GM21737 (cell line): ENCODE data around the gene LOXL1.
"Not testable (repeated sequence)": the region's sequence is repeated elsewhere in the genome, so short reads cannot be mapped to it uniquely, and the experiment has no call there.

Source experiments
- ATAC-seq: cut with Tn5 transposase; IDR thresholded peaks from one replicate; pipeline ENCODE4 v1.9.1; 2021; ENCODE audit warnings: mild to moderate bottlenecking, moderate library complexity; ENCODE audit not compliant: unreplicated experiment

LOXL1 gene

DNA sequence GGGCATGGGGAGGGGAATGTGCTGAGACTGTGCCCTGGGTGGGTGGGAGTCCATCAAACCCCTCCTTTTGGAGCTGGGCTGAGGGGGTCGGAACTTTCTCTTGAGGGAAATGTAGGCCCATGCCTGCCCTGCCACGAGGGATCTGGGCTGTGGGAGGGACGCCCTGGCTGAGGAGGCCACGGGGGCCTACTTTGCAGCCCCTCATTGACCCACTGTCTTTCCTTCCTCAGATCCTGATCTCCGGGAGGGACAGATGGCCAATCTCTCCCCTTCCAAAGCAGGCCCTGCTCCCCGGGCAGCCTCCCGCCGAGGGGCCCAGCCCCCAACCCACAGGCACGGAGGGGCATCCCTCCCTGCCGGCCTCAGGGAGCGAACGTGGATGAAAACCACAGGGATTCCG is 25.3 kb downstream of the LOXL1 start:
- ATAC-seq: no peak

DNA sequence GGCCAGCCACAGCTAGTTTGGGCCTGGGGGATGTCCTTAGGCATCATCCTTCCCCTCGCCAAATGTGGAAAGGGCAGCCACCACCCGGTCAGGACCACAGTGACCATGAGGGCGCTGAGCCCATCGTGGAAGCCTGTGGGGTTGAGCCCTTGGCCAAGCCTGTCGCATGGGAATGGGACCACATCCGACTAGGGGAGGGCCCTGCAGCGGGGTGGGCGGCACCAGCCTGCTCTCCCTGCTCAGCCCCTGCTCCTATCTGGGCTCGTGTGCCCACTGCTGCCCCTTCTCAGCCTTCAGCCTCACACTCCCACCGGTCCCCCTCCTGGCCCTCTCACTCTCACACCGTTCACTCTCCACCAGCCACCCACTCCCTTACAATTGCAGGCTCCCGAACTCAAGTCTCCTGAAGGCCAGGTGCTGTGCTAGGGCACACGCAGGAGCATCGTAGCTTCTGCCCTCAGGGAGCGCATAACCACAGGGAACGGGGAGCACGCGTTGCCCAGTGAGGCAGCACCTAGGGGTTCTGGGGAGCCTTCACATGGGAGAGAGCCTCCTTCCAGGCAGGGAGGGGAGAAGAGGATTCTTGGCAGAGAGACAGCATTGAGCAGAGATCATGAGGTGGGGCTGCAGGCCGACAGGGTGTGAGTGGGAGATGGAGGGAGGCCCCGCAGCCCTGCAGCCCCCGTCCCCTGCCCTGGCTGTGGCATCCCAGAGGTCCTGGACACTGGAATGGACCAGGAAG is 26.1 kb downstream of the LOXL1 start:
- no peak for ATAC-seq

DNA sequence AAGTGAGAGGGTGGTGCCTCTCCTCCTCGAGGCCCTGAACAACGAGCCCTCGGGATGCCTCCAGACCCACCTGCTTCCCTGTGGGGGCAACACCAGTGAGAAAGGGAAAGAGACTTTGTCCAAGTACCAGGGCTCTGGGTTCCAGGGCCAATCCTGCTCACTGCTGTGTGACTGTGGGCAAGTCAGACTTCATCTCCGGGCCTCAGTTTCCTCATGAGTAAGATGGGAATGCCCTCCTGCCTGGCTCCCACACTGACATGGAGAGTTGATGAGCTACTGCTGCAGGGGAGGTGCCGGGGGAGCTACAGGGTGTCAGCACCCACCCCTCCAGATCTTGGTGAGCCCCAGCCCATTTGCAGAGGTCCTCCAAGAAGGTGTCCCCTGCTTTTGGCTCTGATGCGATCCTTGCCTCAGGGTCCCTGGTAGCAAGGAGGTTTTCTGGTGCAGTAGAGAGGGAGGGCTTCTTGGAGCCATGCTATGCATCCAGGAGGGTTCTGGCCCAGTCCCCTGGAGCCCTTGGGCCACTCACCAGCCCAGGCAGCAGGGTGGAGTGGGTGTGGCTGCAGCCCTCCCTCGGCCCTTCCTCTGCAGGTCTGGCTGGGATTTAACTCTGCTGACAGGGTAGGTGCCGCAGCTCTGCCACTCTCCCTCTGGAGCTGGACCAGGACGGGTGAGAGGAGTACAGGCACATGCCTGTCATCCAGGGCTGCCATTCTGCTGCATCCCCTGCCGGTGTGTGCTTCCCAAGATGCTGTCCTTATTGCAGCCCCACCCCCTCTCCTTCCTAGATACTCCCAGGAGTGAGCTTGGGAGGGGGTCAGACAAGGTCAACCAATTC is 26.9 kb downstream of the LOXL1 start:
- no peak for ATAC-seq

DNA sequence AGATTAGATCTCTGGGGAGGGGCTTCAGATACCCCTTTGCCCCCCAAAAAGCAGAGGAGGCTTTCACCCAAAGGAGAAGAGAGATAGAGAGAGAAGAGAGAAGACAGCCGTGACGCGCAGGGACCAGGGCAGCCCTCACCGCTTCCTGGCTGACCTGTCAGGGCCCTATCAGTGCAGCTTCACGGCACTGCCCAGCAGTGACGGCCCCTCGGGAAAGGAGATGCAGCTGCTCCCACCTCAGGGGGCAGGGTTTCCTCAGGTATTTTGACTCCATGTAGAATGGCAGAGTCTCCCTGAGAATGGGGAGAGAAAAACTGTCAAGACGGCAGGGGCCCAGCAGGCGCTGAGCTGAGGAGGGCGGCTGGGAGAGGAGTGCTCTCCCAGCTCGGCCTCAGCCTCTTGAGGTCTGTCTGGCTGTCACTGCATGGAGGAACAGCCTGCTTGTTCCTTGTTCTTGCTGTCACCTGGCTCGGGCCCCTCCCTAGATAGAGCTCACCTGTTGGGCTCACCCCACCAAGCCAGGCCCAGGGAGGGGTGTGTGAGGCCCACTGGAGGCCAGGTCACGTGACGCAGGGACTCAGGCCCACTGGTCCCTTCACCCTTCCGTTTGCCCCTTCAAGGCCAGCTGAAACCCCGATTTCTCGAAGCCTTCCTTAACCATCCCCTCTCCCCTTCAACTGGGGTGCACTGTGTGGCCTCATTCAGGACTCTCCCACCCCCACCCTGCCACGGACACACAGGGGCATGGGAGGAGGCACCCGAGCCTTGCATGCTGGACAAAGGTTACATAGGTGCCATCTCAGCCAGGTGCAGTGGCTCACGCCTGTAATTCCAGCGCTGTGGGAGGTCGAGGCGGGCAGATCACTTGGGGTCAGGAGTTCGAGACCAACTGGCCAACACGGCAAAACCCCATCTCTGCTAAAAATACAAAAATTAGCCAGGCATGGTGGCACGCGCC is 28.2 kb downstream of the LOXL1 start:
- ATAC-seq: no peak

DNA sequence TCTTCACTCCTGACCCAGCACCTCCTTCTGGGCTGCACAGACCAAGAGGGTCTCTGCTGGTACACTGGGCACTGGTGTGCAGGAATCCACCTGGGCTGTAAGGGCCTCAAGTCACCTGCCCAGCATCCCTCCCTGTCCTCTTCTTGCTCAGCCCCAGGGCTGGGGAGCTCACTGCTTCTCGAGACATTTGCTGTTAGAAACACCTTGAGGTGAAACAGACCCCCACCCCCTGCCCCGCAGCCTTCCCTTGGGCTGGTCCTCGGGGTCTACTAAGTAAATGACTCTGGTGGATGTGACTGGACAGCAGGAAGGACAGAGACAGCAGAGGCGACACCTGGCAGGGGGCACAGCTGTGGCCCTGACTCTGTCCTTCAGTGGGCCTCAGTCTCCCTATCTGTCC is 29.1 kb downstream of the LOXL1 start:
- ATAC-seq: no peak

DNA sequence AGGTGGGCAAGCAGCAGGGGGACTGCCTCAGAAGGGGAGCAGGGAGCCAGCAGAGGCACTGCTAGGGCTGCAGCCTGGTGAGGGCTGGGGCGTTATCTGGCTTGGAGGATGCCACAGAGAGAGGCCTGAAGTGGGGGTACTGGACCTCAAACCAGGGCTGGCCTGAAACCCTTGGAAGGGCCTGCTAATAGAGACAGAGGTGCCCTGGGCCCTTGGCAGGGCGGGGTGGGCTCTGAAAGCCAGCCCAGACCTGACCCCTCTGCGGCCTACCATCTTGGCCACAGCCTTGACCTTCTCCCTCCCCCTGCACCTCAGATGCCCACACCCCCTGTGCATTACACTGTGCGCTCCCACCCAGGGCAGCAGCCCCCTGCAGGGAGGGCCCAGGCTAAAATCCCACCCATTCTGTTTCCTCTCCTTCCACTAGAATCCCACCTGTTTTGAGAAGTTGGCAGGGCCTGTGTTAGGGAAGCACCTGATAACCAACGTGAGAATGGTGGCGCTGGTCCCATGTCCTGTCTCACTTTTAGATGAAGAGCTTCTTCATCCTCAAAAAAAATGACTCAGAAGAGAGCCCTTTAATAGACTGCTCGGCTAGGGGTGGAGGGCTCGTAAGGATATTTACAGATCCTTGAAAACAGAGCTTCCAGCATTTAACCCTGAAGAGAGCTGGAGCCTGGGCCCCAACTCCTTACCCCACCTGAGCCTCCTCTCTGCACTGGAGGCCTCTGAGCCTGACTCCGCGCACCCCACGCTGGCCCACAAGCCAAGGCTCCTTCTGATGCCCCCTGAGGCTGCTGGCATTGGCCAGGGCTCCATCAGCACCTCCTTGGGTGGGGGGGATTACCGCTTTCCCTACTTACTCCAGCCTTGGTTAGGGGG is 29.8 kb downstream of the LOXL1 start:
- no peak for ATAC-seq

DNA sequence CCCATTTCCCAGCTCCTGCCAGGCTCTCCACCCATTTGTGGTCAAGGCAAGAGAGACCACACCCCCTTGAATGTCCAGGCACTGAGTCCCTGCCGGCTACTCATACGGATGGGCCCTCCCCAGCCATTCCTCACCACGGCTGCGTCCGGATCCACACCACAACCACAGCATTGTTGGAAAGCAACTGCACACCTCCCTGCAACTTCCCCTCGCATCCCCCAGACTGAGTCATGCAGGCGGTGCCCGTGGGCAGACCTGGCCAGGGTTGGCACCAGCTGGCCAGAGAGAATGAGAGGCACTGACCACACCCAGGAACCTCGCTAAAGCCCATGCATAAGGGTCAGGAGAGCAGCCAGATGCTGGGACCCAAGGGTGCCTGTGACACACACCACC is 30.5 kb downstream of the LOXL1 start:
- no peak for ATAC-seq

DNA sequence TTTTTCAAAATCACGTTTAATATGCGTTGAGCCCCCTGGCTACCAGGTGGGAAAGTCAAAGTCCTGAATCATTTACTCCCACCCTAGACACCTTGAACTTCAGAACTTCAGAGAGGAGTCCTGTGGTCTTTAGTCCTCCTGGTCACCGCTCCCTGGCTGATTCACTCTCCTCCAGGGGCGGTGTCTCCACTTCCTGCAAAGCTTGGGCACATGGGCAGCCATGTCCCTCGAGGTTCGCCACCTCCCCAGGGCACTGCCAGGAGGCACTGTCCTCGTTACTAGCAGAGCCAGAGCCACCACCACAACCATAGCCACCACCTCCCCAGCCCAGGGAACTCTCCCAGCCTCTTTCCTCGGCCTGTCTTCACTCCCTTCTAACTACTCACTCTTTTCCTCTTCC is 31.0 kb downstream of the LOXL1 start:
- no peak for ATAC-seq

DNA sequence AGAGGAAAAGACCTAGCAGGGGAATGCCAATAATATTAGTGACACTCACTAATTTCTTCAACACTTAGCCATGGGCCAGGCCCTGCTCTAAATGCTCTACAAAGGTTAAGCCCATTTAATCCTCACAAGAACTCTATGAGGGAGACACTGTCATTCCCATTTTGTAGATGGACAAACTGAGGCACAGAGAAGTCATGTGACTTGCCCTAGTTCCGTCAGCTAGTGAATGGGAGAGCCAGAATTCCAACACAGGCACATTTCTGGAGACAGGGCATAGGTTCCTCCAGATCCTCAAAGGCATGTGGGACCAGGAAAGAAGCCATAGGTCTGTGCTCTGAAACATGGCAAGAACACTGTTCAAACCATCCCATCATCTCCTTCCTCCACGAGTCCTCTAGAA is 31.5 kb downstream of the LOXL1 start:
- ATAC-seq: no peak

DNA sequence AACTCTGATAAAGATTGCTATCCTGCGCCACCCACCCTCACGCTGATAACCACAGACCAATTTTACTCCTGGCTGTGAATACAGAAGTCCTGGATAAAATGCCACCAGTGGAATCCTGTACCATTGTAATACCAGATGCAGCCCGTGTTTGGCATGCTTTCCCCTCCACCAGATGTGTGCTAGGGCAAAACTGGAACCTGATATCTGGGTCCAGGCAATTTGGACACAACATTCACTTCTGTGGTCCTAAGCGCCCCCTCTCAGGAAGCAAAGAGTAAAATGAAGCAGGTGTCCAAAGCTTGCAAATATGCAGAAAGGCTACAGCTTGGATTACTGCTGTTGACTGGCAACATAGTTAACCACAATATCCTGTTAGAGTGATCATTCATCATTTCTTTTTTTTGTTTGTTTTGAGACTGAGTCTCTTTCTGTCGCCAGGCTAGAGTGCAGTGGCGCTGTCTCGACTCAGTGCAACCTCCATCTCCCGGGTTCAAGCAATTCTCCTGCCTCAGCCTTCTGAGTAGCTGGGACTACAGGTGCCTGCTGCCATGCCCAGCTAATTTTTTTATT is 32.8 kb downstream of the LOXL1 start:
- ATAC-seq: no peak

DNA sequence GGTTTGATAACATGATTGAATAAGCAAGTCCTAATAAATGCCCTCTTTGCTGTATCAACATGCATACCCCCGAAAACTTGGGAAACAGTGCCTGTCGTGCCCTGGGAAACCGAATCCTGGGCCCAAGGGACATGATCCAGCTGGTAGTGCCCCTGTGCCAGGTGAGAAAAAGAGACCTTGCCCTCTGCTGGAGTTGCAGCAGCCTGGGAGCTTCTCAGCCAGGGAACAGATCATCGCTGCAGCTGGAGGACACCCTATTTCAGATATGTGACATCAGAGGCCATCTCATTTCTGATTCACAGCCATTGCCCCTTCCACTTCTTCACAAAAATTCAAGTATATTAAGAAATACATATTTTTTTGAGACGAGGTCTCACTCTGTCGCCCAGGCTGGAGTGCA is 33.5 kb downstream of the LOXL1 start:
- ATAC-seq: no peak

DNA sequence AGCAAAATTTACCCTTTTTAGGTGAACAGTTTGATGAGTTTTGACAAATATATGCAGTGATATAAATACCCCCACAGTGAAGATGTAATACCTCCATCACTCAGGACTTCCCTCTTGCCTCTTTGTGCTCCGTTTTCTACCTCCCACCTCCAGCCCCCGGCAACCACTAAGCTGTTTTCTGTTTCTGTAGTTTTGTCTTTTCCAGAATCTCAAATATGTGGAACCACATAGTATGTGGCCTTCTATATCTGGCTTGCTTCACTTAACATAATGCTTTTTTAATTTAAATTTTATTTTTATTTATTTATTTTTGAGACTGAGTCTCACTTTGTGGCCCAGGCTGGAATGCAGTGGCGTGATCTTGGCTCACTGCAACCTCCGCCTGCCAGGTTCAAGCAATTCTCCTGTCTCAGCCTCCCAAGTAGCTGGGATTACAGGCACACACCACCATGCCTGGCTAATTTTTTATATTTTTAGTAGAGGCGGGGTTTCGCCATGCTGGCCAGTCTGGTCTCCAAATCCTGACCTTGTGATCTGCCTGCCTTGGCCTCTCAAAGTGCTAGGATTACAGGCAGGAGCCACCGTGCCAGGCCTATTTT is 34.3 kb downstream of the LOXL1 start:
- not testable (repeated sequence) for ATAC-seq

DNA sequence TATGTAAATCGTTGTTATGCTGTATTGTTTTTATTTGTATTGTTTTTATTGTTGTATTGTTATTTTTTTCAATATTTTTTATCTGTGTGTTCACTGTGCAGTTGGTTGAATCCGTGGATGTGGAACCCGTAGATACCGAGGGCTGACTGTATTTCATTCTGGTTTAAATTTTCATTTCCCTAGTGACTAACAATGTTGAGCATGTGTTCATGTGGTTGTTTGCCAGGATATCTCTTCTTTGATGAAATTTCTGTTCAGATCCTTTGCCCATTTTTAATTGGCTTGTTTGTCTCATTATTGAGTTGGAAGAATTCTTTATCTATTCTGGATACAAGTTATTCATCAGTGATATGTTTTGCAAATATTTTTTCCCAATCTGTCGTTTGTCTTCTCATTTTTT is 36.2 kb downstream of the LOXL1 start:
- no peak for ATAC-seq

DNA sequence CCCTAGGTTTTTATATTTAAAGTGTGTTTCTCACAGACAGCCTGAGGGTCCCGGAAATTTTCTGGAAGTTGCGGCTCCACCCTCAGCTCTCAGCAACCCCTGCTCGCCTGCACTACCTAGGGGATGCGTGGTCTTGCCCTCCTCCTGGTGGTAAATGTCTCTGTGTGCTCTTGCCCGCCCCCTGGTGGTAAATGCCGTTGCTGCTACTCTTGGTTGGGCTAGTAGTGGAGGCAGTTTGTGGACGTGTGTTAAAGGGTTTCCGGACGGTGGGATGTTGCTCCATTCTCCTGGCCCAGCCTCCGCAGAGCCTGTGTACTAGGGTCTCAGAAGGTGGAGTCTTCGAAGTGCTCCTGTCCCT is 38.5 kb downstream of the LOXL1 start:
- no peak for ATAC-seq

DNA sequence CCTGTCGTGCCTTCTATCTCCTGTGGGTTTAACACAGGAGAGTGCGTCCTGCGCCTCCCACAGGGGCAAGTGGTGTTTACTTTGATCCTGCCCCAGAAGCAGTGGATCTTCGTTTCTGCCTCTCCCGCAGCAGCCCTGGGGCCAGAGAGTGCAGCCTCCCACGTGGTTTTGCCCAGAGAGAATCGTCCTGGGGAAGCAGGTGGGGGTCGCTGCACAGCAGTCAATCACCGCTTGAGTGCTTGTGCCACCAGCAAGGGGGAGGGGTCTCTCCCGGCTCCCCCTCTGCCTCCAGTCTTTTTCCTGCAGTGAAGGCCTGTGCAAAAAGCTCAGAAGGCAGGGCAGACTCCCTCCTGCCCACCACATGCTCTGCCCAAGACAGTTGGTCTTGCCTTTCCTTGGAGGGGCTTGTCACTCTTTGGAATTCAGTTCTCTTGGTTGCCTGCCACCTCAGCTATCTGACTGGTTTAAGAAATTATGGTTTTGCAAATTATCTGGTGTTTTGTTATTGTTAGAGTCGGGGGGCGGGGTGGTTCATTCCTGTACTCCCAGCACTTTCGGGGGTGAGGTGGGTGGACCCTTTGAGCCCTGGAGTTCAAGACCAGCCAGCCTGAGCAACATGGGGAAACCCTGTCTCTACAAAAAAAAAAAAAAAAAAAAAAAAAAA is 39.0 kb downstream of the LOXL1 start:
- no peak for ATAC-seq

DNA sequence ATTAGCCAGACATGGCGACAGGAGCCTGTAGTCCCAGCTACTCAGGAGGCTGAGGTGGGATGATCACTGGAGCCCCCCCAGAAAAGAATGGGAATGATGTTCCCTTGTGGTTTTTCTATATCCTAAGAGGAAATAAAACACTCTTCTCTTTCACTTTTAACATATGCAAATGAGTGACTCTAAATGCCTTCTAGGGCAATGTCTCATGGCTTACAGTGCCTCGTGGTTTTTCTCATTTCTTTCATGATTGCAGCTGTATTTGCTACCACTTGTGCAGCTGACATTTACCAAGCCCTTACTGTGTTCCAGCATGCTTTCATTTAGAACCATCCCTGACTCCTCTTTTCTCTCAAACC is 39.5 kb downstream of the LOXL1 start:
- ATAC-seq: no peak

DNA sequence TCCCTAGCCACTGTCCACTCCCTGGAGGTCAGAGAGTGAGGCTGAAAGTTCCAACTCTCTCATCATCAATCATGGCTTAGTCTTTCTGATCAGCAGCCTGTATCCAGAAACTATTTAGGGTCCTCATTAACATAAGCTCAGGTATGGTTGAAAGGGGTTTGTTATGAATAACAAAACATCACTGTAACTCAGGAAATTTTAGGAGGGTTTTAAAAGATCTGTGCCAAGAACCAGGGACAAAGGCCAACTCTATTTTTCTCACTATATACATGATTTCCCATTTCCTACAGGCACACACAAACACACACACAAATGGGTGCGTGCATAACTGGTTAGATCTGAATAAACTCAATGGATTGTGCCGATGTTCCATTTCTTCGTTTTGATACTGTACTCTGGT is 42.2 kb downstream of the LOXL1 start:
- ATAC-seq: no peak

DNA sequence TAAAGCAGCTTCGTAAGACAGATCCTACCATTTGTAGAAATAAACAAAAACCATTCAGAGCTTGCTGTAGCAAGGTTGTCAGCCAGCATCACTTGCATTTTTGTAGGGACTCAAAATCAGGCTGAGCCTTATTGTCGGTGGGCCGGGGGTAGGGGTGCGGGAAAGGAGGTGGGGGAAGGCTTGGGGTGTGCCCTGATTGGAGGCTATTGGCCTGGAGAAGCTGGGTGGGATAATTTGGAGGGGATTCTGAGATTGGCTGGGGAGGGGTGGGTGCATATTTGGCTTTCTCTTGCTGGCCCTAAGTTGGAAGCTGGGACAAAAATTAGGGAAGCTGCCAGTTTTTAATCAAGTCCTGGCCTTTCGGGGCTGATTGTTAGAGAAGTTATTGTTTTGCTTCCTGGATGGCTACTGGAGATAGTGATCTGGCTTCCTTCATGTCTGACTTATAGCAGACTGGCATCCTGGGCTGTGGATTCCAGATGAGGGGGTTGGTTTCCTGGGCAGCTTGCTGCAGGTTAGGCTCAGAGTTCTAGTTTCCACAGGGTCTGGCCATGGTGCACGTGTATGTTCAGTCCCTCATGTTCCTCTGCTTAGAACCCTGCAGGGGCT is 43.0 kb downstream of the LOXL1 start:
- no peak for ATAC-seq
